Right lobe of liver (tissue), 6 donors: ENCODE results near the gene PRKAR1A. TPM values are rescaled to one million over a fixed set of nuclear protein-coding genes. Genes with fewer than 3 reads are reported as not detected.

Source experiments
- ATAC-seq, 4 donors: fragments of 200-7000 bp; cut with Tn5 transposase; one replicate each; pipeline ENCODE4 v1.9.1; 2020; ENCODE audit warnings: mild to moderate bottlenecking in 4 of 4, moderate library complexity in 4 of 4
- DNase-seq, 3 donors: peaks; one replicate each; pipeline ENCODE4 v3.0.0-alpha.2; 2020
- H3K27ac ChIP-seq, 3 donors: fragments of 200-600 bp; one replicate each; pipeline ENCODE4 v1.8.0; 2022
- H3K27me3 ChIP-seq, 2 donors: fragments of 200-600 bp; one replicate each; pipeline ENCODE4 v1.8.0; 2022
- H3K36me3 ChIP-seq, 4 donors: fragments of 200-600 bp; sonication (generic) in 1 of 4; one replicate each; pipeline versions ENCODE4 v1.5.1 to v1.8.0; 2017 to 2022; ENCODE audit warnings: control low read depth in 1 of 4
- H3K4me1 ChIP-seq, 4 donors: fragments of 200-600 bp; sonication (generic) in 1 of 4; one replicate each; pipeline versions ENCODE4 v1.5.1 to v1.8.0; 2017 to 2022; ENCODE audit warnings: control low read depth in 1 of 4
- H3K4me3 ChIP-seq, 3 donors: fragments of 200-600 bp; one replicate each; pipeline ENCODE4 v1.8.0; 2022
- H3K9me3 ChIP-seq, 4 donors: fragments of 200-600 bp; sonication (generic) in 1 of 4; one replicate each; pipeline versions ENCODE4 v1.5.1 to v1.8.0; 2017 to 2022; ENCODE audit warnings: control low read depth in 1 of 4
- CTCF ChIP-seq, 4 donors: fragments of 200-600 bp in 3 of 4; fragments of 450-650 bp in 1 of 4; IDR thresholded peaks; one replicate each; pipeline versions ENCODE4 v1.5.1 to v1.8.0; 2016 to 2022; ENCODE audit warnings: antibody characterized with exemption in 4 of 4, mild to moderate bottlenecking in 2 of 4
- POLR2A ChIP-seq: fragments of 450-650 bp; IDR thresholded peaks from one replicate; pipeline ENCODE4 v1.6.1; 2017; ENCODE audit warnings: antibody characterized with exemption, mild to moderate bottlenecking
- WGBS: methylation state at CpG from one replicate; pipeline ENCODE4 v1.1.6; 2018; ENCODE audit warnings: low coverage, low lambda C conversion rate; ENCODE audit not compliant: insufficient coverage; ENCODE audit errors: missing lambda C conversion rate; 5-methylcytosine and 5-hydroxymethylcytosine counted together
- intact Hi-C, 2 donors: fragments of 100-400 bp; cut with DNase I; formaldehyde crosslinking; loops; one replicate each; pipeline versions ENCODE4 v1.11.2 to v1.14.1; 2022
- total RNA-seq, 6 experiments: library from RNA; depleted of rRNA in 2 of 6; stranded (reverse); fragments of >200 nt in 2 of 6; fragmentation: NEBNext Ultra II Directional in 3 of 6; extraction: Animal tissue kit (Norgen Biotek cat#: 25700) in 3 of 6; gene quantifications; one replicate each; pipeline versions ENCODE4 v1.1.0 to v1.2.4, GENCODE V29; 2016 to 2023
- donor health status: DM: no; HTN: yes; CAD: no.
- donor health status: DM: no; HTN: no; CAD: no.
- donor health status: DM: no; HTN: no; CAD: no.
- donor health status: DM: no; HTN: yes; CAD: no.
- donor health status: DM: no; HTN: yes; CAD: no.

The PRKAR1A gene
- total RNA-seq, 6 experiments from 2014 or later = 109 to 172 (median 136) TPM

GRCh38 chr17:68569346-68569745 lies 57.1 kb downstream of the PRKAR1A start:
- no peak for ATAC-seq
- H3K27ac ChIP-seq = no peak overlapping the region

GRCh38 chr17:68570526-68570925 lies 58.3 kb downstream of the PRKAR1A start:
- intact Hi-C loops = no loop called here
- WGBS = 71% methylated on average over 1 of the region's 1 CpG
- H3K4me1 ChIP-seq = peaks cover 0 to 23% (median 9%) of the 10 kb centered on the region in 4 donors
- H3K4me3 ChIP-seq = no peak overlapping the region
- no peak for TF ChIP-seq CTCF (IDR thresholded peaks at IDR 0.05)
- TF ChIP-seq POLR2A = no peak
- DNase-seq (no peak), ATAC-seq (no peak)
- no peak overlapping the region for H3K27ac ChIP-seq
- H3K36me3 ChIP-seq = peaks cover 0 to 5% (median 0%) of the 10 kb centered on the region in 4 donors
- no peaks in the 10 kb centered on the region for H3K27me3 ChIP-seq
- no peaks in the 10 kb centered on the region for H3K9me3 ChIP-seq

More at GRCh38 chr17:68569346-68569745, 57.1 kb downstream of the PRKAR1A start:
- intact Hi-C loops = no loop called here
- no peak for TF ChIP-seq CTCF (IDR thresholded peaks at IDR 0.05)
- TF ChIP-seq POLR2A = no peak
- Histone ChIP-seq H3K27me3 (no peaks in the 10 kb centered on the region), H3K36me3 (peaks cover 0 to 5% (median 0%) of the 10 kb centered on the region in 4 donors), H3K9me3 (no peaks in the 10 kb centered on the region), H3K4me3 (no peak overlapping the region), H3K4me1 (peaks cover 0 to 23% (median 9%) of the 10 kb centered on the region in 4 donors)
- no peak for DNase-seq

- no peak for TF ChIP-seq CTCF (IDR thresholded peaks at IDR 0.05)
- TF ChIP-seq POLR2A = no peak
- H3K27me3 ChIP-seq = no peaks in the 10 kb centered on the region
- H3K4me3 ChIP-seq = no peak overlapping the region
- peaks cover 0 to 5% (median 0%) of the 10 kb centered on the region in 4 donors for H3K36me3 ChIP-seq
- intact Hi-C loops = no loop called here
- no peaks in the 10 kb centered on the region for H3K9me3 ChIP-seq
- no peak for DNase-seq
- peaks cover 0 to 24% (median 7%) of the 10 kb centered on the region in 4 donors for H3K4me1 ChIP-seq
- peak in 3 of 4 donors; percentile 8 to 38 (median 19) for ATAC-seq
- no peak overlapping the region for H3K27ac ChIP-seq
- WGBS = 79% methylated on average over 6 of the region's 6 CpGs
Measured at GRCh38 chr17:68572138-68572842, 60.1 kb downstream of the PRKAR1A start.

GRCh38 chr17:68573338-68573737 lies 61.1 kb downstream of the PRKAR1A start:
- Histone ChIP-seq H3K9me3 (no peaks in the 10 kb centered on the region), H3K4me1 (peaks cover 0 to 28% (median 7%) of the 10 kb centered on the region in 4 donors), H3K4me3 (no peak overlapping the region), H3K36me3 (peaks cover 0 to 5% (median 0%) of the 10 kb centered on the region in 4 donors), H3K27me3 (no peaks in the 10 kb centered on the region), H3K27ac (no peak overlapping the region)
- WGBS = 73% methylated on average over 1 of the region's 1 CpG
- TF ChIP-seq POLR2A = no peak
- no peak for DNase-seq
- no peak for ATAC-seq
- intact Hi-C loops = no loop called here

DNA sequence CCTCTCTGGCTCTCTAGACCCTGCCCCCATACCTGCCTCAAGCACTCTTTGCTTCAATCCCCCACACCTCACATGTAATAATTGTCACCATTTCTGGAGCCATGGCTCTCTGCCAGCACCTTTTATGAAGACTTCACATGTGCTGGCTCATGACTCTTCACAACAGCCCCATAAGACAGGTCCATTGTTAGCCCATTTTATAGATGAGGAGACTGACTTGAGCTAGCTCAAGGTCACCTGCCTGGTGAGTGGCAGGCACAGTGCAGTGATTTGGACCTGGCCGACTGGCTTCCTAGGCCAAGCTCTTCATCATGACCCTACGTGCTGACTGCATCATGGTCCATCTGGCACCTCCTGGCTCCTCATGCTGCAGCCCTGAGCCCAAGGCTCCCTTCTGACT lies 63.9 kb downstream of the PRKAR1A start:
- DNase-seq (no peak), ATAC-seq (no peak)
- Histone ChIP-seq H3K9me3 (no peaks in the 10 kb centered on the region), H3K27me3 (no peaks in the 10 kb centered on the region), H3K36me3 (peaks cover 0 to 5% (median 0%) of the 10 kb centered on the region in 4 donors), H3K4me3 (no peak overlapping the region), H3K27ac (peak overlapping the region in 1 of 3 donors; percentile 21), H3K4me1 (peaks cover 0 to 48% (median 14%) of the 10 kb centered on the region in 4 donors)
- 93% methylated on average over 2 of the region's 2 CpGs for WGBS
- TF ChIP-seq CTCF (IDR thresholded peaks at IDR 0.05) = no peak
- TF ChIP-seq POLR2A = no peak
- intact Hi-C loops = no loop called here
